ENCODE measurements around the gene AGXT.

GRCh38 chr2:240833724-240834285 is 34.8 kb upstream of the AGXT start:
- TF ChIP-seq REST (IDR thresholded peaks at IDR 0.05; ENCODE audit: insufficient read depth in 1 of 2, low read depth in 2 of 2, low read length in 2 of 2) (no peak), SIN3A (IDR thresholded peaks at IDR 0.05; ENCODE audit: borderline replicate concordance, insufficient read depth, low read length) (no peak), POLR2AphosphoS5 (IDR thresholded peaks at IDR 0.05; ENCODE audit: low read depth, low read length) (no peak), TAF1 (IDR thresholded peaks at IDR 0.05; ENCODE audit: borderline replicate concordance, insufficient read depth, low read length) (no peak)
